K562 (cell line): ENCODE data around the gene IL12RB1. TPM values are rescaled to one million over a fixed set of nuclear protein-coding genes. Genes with fewer than 3 reads are reported as not detected.

Experiments
- ATF6 ChIP-seq: sonication (generic); formaldehyde crosslinking; IDR thresholded peaks from 2 replicates; pipeline ENCODE4 v1.4.0; 2020; ENCODE audit warnings: mild to moderate bottlenecking, missing genetic modification reagents
- BCOR ChIP-seq: fragments of 450-650 bp; IDR thresholded peaks from 2 replicates; pipeline ENCODE4 v1.6.1; 2016
- HDAC2 ChIP-seq: fragments of 450-650 bp; IDR thresholded peaks from 2 replicates; pipeline ENCODE4 v1.6.1; 2016; ENCODE audit warnings: mild to moderate bottlenecking
- HDGF ChIP-seq: fragments of 450-650 bp; IDR thresholded peaks from 2 replicates; pipeline ENCODE4 v1.6.1; 2016
- KDM5B ChIP-seq: fragments of 200-600 bp; sonication (generic); IDR thresholded peaks from 2 replicates; pipeline ENCODE4 v1.6.1; 2012; ENCODE audit warnings: low read depth, mild to moderate bottlenecking, moderate library complexity, low read length, control low read depth, inconsistent platforms; ENCODE audit not compliant: insufficient replicate concordance
- MEIS2 ChIP-seq: fragments of 450-650 bp; IDR thresholded peaks from 2 replicates; pipeline ENCODE4 v1.6.1; 2014; ENCODE audit warnings: mild to moderate bottlenecking; ENCODE audit not compliant: partially characterized antibody
- OTX1 ChIP-seq: fragments of 450-650 bp; formaldehyde crosslinking; IDR thresholded peaks from 2 replicates; pipeline ENCODE4 v1.4.0; 2022; ENCODE audit warnings: mild to moderate bottlenecking
- PHF20 ChIP-seq: fragments of 450-650 bp; IDR thresholded peaks from 2 replicates; pipeline ENCODE4 v1.6.1; 2018; ENCODE audit not compliant: partially characterized antibody
- PHF8 ChIP-seq: fragments of 200-600 bp; sonication (generic); IDR thresholded peaks from 2 replicates; pipeline ENCODE4 v1.6.1; 2012; ENCODE audit warnings: mixed run types, mild to moderate bottlenecking, inconsistent platforms, low read length, moderate library complexity, borderline replicate concordance
- POLR2AphosphoS5 ChIP-seq: IDR thresholded peaks from 2 replicates; pipeline ENCODE4 v1.6.1; 2011; ENCODE audit warnings: mild to moderate bottlenecking, low read depth, low read length, moderate library complexity; ENCODE audit not compliant: control insufficient read depth, insufficient read depth
- RBM14 ChIP-seq: fragments of 200-400 bp; formaldehyde crosslinking; IDR thresholded peaks from 2 replicates; pipeline ENCODE4 v1.6.1; 2018; ENCODE audit warnings: low read depth, mild to moderate bottlenecking, low read length, moderate library complexity, borderline replicate concordance; ENCODE audit not compliant: insufficient read depth
- U2AF1 ChIP-seq: fragments of 200-400 bp; formaldehyde crosslinking; optimal IDR thresholded peaks from 2 replicates; pipeline ENCODE3; 2017; ENCODE audit warnings: mild to moderate bottlenecking, low read depth, low read length, moderate library complexity
- ZKSCAN3 ChIP-seq: fragments of 250-450 bp; sonication (Bioruptor Pico); IDR thresholded peaks from 2 replicates; pipeline ENCODE4 v1.4.0; 2020
- ZNF217 ChIP-seq: sonication (generic); formaldehyde crosslinking; IDR thresholded peaks from 2 replicates; pipeline ENCODE4 v1.8.0; 2022; ENCODE audit warnings: mild to moderate bottlenecking, missing genetic modification reagents
- ZNF57 ChIP-seq: fragments of 450-650 bp; formaldehyde crosslinking; IDR thresholded peaks from 2 replicates; pipeline ENCODE4 v1.4.0; 2020; ENCODE audit warnings: mild to moderate bottlenecking, moderate library complexity
- ZNF79 ChIP-seq: fragments of 250-450 bp; sonication (Bioruptor Pico); IDR thresholded peaks from 2 replicates; pipeline ENCODE4 v1.4.0; 2020; ENCODE audit warnings: low read depth, mild to moderate bottlenecking, moderate library complexity
- polyA plus RNA-seq, 8 experiments: library from polyadenylated mRNA; depleted of rRNA in 4 of 8; stranded (reverse) in 5 of 8; unstranded in 3 of 8; fragments of >200 nt; fragmentation: Nextera tagmentation in 2 of 8; fragmentation: Illumina TruSeq in 1 of 8; extraction: Ambion mirVana in 2 of 8; extraction: Trizol in 1 of 8; gene quantifications; 2 replicates each; pipeline versions ENCODE4 v1.2.1 to v1.2.3, GENCODE V29; 2011 to 2014; ENCODE audit warnings: inconsistent platforms in 1 of 8, missing spikeins in 1 of 8
- total RNA-seq, 7 experiments: library from RNA; depleted of rRNA in 6 of 7; stranded (reverse); fragments of >200 nt in 6 of 7; fragmentation: Illumina TruSeq in 2 of 7; extraction: Trizol in 2 of 7; gene quantifications; 2 replicates each; pipeline versions ENCODE4 v1.2.1 to v1.2.3, GENCODE V29; 2011 to 2021; ENCODE audit warnings: low replicate concordance in 1 of 7

The IL12RB1 gene
- total and polyA plus RNA-seq, 9 of the 15 experiments (the other 6 are each of a cell fraction or from before 2014, with no cell fraction given): 0.04 to 0.07 (median 0.06) TPM; not detected in 5

- TF ChIP-seq ATF6 (no peak), U2AF1 (no peak), RBM14 (no peak), MEIS2 (no peak), HDGF (peak; percentile 63; the same call in 1 of the 2 replicates), KDM5B (no peak), ZNF79 (CRISPR knock-in tag) (no peak), PHF8 (peak; percentile 61; the same call in 1 of the 2 replicates), ZNF57 (CRISPR knock-in tag) (no peak), ZNF217 (no peak), OTX1 (CRISPR knock-in tag) (0 out of 2 replicates have a peak, but pooled peaks have one; percentile 17), BCOR (peak; percentile 80; the same call in 1 of the 2 replicates), POLR2AphosphoS5 (no peak), ZKSCAN3 (CRISPR knock-in tag) (no peak), HDAC2 (peak; percentile 59; the same call in 1 of the 2 replicates), PHF20 (peak; percentile 27)
- TF ChIP-seq, all 486 proteins: peak for 9
These were observed 21.6 kb downstream of the IL12RB1 start (continued) for GRCh38 chr19:18065173-18065495.
